Activated CD8-positive, alpha-beta memory T cell treated with anti-CD3 and anti-CD28 coated beads for 24 hours (primary cell): ENCODE data around the gene PSMB10.
"Not testable (repeated sequence)": the region's sequence is repeated elsewhere in the genome, so short reads cannot be mapped to it uniquely, and the experiment has no call there.

ENCODE experiments used
- DNase-seq: peaks from one replicate; pipeline ENCODE4 v3.0.0-alpha.2; 2020

The PSMB10 gene

GRCh38 chr16:67941469-67942199 is 5.0 kb upstream of the PSMB10 start:
- peak; percentile 76 for DNase-seq

GRCh38 chr16:67940446-67941089 is 3.9 kb upstream of the PSMB10 start:
- no peak for DNase-seq

DNA sequence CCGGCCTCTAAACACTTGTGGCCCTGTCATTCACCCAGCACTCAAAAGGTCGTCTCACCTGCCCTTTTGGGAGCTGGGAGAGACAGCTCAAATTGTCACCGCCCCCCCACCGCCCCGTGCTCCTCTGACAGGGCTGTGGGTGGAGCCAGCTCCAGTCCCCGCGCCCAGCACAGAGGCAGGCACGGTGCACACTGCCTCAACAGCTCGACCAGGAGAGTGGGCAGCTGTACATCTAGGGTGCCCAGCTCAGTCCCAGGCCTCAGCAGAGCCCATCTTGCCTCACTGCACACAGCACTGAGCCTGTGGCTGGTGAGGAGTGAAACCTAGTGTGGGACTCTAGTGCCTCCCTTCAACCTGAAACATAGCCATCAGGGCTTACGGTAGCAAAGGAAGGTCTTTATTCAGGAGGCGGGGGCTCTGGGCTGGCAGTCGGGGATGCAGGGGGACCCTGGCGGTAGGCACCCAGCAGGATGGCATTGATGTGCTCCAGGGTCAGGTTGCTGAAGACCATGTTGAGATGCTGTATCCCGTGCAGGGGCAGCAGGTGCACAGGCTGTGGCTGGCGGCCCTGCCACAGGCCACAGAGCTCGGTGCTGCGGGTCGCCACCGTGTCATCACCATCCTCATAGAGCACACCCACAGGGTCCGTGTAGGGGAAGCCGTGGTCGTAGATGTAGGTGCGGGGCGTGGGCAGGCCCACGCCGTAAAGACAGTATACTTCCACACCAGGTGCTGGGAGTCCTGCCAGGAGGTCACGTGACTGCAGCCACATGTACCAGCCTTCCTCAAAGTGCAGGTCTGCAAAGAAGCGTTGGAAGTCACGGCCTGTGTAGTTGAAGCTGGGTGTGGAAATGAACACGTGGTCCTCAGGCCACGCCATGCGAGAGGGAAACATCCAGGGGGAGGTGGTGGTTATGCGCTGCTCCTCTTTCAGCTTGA is 3.1 kb upstream of the PSMB10 start:
- peak; percentile 76 for DNase-seq

- not testable (repeated sequence) for DNase-seq
Observed at GRCh38 chr16:67937713-67938112, 1.1 kb upstream of the PSMB10 start.

GRCh38 chr16:67936880-67937605 is 393 bp upstream of the PSMB10 start:
- no peak for DNase-seq

- DNase-seq, result peak; percentile 95
Observed at GRCh38 chr16:67935402-67936123, 1.1 kb downstream of the PSMB10 start.

DNA sequence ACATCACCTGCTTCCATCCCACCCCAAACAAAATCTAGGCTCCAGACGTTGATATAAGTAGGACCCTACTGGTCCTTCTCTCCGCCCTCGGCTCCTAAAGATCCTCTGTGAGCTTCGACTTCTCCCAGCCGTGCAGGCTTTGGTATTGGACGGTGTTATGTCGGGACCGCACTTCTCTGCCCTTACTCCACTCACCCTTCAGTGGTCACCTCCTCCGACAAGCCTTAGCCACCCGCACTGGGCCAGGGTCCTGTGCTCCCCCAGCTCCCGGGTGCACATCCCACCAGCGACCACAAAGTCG is 1.6 kb downstream of the PSMB10 start:
- no peak for DNase-seq

DNA sequence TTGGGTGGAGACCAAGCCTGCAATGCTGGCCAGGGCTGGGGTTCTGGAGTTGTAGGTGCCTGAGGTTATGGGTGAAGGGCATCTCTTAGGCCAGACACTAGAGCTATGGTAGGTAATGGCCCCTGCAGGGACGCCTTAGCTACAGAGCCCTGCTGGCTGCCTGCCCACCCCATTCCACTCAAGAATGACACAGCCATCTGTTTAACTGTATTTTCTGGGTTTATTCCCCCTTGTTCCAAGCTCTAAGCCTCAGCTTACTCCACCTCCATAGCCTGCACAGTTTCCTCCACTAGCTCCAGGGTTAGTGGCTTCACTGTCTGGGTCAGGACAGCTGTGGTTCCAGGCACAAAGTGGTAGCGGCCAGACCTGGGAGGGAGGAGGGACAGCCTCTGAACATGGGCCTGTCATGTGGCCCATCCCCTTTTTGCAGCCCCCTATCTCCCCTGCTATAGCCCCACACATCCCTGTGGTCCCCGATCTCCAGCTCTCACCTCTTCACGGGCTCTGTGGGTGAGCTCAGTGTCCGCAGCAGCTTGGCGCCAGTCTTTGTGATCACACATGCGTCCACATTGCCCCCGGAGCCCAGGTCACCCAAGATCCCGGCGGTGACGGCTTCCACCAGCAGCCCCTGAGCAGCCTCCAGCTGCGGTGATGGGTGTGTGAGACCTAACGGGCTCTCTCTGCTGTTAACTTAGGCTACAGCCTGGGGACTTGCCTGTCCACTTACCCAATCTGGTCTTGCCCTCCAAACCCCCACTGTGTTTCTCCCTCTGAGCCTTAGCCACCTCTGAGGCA is 2.1 kb downstream of the PSMB10 start:
- DNase-seq, result no peak

DNA sequence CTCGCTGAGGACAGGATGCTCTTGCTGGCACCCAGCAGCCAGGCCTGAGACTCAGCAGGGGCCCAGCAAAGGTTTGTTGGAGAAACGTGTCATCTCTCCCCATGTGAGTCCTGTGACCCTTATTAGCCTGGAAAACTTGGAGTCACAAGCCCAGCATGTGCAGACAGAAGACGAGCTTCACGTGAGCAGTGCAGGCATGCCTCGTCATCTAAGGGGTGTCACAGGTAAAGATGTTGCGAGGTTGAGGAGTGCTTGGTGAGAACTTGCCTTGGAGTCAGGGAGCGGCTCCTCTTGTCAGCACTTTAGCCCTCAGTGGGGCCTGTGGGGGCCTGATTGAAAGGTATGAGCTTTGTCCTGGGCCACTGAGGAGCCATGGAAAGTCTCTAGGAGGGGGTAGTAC is 2.8 kb downstream of the PSMB10 start:
- DNase-seq, result no peak

GRCh38 chr16:67932462-67932840 is 4.2 kb downstream of the PSMB10 start:
- no peak for DNase-seq

DNA sequence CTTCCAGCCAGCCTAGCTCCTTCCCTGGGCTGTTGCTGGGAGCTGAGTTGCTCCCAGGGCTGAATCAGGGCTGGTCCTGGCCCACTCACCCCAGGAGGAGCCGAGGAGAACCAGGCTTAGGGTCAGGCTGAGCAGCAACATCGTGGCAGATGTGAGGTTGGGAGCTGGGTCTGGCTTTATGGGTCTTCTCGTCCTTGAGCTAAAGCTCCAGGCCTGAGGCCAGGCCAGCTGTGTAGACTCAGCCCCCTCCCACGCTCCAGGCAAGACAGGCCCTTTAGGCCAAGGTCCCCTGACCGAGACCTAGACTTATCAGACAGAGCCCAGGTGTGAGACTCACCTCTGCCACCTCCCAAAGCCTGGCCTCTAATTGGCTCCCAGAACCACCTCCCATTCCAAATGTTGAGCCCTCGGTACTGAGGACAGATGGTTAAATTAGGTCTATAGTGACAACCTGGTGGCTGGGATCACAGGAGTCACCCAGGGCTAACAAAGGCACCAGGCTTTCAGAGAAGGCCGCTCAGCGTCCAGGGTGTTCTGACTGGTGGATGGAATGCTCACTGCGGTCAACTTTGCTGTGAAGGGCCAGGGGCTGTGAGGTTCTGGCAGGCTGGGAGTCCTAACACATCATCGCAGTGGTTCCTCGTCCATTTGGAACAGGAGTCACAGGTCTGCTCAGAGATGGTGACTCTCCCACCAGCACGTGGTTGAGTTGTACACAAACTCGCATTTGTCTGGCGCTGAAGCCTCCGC is 4.8 kb downstream of the PSMB10 start, which contains the start of gene CTRL:
TSS of gene CTRL (minus strand) at position 151 of the 750 bp plus-strand sequence. CDS start at position 141, 10 bp downstream.
- DNase-seq, result no peak

DNA sequence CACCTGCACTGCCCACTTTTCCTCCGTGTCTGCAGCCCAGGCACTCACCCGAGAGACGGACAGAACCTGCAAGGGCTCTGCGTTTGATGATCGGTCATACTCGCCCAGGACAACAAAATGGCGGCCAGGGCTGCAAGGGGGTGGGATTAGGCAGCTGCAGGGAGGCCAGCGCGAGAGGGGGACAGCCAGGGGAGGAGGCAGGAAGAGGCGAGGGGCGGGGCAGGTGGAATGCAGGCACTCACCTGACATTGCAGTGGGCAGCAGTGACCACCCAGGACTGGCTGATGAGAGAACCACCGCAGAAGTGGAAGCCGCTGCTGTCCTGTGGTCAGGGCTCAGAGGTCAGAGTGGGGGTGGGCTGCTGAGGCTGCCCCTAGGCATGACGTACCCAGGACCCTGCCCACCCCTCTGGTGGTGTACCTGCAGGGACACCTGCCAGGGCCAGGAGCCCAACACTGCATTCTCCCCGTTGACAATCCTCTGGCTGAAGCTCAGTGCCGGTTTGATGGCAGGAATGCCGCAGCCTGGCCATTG is 5.9 kb downstream of the PSMB10 start:
- no peak for DNase-seq

DNA sequence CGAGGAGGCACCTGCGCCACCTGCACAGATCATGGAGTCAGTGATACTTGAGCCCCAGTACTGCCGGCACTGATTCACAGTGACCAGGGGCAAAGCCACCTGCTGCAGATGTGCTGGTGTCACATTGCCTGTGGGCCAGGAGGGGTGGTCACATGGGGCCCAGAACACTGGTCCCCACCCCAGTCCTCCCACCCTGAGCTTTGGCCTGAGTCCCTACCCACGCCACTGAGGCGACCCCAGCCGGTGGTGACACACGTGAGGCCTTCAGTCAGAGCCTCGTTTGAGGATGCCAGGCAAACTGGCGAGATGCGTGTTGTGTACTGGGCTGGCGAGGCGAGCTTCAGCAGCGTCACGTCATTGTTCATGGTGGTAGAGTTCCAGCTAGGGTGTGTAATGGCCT is 6.5 kb downstream of the PSMB10 start:
- DNase-seq, result no peak

DNA sequence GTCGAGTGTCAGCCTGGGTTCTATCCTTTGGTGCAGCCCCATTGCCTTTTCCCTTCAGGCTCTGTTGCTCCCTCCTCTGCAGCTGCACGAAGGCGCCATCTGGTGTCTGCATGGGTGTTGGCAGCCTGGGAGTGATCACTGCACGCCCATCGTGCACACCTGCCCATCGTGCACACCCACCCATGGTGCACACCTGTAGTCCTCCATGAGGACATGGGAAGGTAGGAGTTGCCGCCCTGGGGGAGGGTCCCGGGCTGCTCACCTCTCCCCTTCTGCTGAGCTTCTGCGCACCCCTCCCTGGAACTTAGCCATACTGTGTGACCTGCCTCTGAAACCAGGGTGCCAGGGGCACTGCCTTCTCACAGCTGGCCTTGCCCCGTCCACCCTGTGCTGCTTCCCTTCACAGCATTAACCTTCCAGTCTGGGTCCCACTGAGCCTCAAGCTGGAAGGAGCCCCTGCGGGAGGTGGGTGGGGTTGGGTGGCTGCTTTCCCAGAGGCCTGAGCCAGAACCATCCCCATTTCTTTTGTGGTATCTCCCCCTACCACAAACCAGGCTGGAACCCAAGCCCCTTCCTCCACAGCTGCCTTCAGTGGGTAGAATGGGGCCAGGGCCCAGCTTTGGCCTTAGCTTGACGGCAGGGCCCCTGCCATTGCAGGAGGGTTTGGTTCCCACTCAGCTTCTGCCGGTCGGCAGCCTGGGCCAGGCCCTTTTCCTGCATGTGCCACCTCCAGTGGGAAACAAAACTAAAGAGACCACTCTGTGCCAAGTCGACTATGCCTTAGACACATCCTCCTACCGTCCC is 7.9 kb downstream of the PSMB10 start:
- DNase-seq, result peak; percentile 90

DNA sequence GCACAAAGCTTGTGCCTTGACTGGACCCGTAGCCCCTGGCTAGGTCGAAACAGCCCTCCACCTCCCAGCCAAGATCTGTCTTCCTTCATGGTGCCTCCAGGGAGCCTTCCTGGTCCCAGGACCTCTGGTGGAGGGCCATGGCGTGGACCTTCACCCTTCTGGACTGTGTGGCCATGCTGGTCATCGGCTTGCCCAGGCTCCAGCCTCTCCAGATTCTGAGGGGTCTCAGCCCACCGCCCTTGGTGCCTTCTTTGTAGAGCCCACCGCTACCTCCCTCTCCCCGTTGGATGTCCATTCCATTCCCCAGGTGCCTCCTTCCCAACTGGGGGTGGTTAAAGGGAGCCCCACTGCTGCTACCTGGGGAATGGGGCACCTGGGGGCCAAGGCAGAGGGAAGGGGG is 8.5 kb downstream of the PSMB10 start:
- DNase-seq, result no peak

DNA sequence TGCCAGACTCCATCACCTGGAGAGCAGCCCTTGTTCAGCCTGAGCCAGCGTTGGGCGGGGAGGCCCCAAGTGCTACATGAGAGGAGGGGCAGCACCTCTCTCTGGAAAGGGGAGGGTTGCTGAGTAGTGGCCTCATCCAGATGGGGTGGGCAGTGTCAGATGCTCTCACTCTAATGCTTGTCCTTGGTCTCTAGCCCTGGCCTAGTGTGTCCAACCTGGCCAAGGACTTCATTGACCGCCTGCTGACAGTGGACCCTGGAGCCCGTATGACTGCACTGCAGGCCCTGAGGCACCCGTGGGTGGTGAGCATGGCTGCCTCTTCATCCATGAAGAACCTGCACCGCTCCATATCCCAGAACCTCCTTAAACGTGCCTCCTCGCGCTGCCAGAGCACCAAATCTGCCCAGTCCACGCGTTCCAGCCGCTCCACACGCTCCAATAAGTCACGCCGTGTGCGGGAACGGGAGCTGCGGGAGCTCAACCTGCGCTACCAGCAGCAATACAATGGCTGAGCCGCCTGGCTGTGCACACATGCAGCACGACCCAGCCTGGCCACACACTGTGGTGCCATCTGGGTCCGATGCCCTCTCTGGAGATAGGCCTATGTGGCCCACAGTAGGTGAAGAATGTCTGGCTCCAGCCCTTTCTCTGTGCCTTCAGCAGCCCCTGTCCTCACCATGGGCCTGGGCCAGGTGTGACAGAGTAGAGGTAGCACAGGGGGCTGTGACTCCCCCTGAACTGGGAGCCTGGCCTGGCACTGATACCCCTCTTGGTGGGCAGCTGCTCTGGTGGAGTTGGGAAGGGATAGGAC is 9.3 kb downstream of the PSMB10 start:
- no peak for DNase-seq

GRCh38 chr16:67926181-67926750 is 10.4 kb downstream of the PSMB10 start:
- no peak for DNase-seq
